A549 (cell line): ENCODE data around the gene ARHGAP12.

Source experiments
- POLR2A ChIP-seq: IDR thresholded peaks from 2 replicates; pipeline ENCODE4 v1.6.1; 2012; ENCODE audit warnings: mild to moderate bottlenecking, low read length
- TF ChIP-seq, protein P1 (sequence below): fragments of 450-650 bp; IDR thresholded peaks from 2 replicates; pipeline ENCODE4 v1.6.1; 2014; ENCODE audit warnings: antibody characterized with exemption

GRCh38 chr10:31816318-31816717 is 112.3 kb downstream of the ARHGAP12 start:
- no peak for TF ChIP-seq POLR2A
- TF ChIP-seq, protein P1, sequence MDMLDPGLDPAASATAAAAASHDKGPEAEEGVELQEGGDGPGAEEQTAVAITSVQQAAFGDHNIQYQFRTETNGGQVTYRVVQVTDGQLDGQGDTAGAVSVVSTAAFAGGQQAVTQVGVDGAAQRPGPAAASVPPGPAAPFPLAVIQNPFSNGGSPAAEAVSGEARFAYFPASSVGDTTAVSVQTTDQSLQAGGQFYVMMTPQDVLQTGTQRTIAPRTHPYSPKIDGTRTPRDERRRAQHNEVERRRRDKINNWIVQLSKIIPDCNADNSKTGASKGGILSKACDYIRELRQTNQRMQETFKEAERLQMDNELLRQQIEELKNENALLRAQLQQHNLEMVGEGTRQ: no peak
